GM19463 (cell line): ENCODE results near the gene NFASC.

Experiments
- ATAC-seq: cut with Tn5 transposase; IDR thresholded peaks from one replicate; pipeline ENCODE4 v1.9.1; 2021; ENCODE audit warnings: mild to moderate bottlenecking, moderate library complexity; ENCODE audit not compliant: unreplicated experiment

Gene NFASC

GRCh38 chr1:205002705-205003104 lies 132.0 kb downstream of the NFASC start:
- ATAC-seq: no peak

- no peak for ATAC-seq
These were observed 132.9 kb downstream of the NFASC start for GRCh38 chr1:205003358-205004131.

DNA sequence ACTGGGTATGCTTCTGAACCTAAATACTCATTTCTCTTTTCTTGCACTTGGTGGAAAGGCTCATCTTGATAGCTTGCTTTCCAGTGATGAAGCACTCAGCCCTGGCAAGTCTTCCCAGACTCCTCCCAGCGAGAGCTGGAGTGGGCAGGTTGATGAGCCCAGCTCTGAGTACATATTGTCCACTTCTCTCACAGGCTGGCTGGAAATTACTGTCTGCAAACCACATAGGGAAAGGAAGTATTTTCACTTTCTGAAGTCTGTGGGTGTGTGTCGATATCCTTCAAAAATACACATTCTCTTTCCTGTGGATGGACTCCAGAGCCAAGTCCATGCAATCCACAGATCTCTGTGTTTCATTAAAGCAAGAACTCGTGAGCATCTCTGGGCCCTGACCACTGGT lies 133.7 kb downstream of the NFASC start:
- no peak for ATAC-seq

GRCh38 chr1:205008896-205009295 lies 138.2 kb downstream of the NFASC start:
- ATAC-seq: no peak

- ATAC-seq: no peak
These were observed 139.0 kb downstream of the NFASC start for GRCh38 chr1:205009670-205010069.

DNA sequence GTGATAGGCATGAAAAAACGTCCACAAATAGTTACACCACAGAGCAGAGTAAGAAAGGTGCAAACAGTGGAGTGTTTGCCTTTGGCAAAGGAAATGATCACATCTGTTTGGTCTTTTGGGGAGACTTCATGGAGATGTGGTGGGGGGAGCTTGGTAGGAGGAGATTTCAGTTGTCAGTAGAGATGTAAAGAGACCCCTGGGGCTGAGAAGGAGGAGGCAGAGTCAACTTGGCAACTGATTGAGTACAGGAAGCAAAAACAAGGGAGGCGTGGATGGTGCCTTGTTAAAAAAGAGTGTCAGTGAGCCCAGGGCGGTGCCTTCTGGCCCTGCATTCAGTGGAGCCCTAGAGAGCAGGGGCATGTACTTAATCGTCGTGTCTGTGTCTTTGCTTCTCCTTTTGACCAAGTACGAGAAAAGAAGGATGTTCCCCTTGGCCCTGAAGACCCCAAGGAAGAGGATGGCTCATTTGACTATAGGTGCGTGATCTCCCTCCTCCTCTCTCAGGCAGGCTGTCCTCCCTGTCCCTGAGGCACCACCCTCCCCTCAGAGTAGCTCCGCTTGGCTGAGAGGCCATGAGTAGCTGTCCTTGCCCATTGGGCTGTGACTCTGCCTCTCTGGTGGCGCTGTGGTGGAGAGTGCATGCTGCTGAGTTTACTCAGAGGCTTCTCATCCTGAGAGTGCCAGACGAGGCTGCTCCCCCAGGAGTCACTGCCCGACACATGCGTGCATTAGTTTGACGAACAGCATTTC lies 141.9 kb downstream of the NFASC start:
- ATAC-seq: no peak

DNA sequence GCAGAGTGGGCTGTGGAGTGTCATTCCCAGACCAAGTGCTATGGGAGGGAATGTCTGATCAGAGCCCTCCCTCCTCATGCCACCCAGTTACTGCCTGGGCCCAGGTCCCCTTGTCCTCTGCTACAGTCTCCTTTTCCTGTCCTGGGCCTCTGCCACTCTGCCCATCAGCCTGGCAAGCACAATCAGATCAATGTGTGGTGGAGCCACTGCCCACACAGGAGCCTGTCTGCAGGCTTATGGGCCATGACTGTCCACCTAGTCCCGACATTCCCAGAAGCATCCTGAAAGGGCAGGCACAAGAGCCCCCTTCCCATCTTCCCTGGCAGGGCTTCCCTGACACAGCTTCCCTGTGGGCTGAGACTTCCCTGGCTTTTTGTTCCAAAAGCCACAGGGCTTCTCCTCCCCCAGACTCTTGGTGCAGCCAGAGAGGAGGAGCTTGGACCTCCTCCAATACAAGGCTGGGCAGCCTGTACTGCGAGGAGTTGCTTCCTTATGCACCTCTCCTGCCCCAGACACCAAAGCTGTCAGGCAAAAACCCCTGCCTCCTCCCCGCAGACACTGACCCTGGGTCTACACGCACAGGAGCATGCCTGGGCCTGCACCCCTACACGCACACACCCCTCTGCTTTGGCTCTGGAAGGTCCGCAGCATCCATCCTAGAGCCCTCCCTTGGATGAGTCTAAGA lies 143.2 kb downstream of the NFASC start:
- ATAC-seq: no peak

GRCh38 chr1:205014783-205015182 lies 144.1 kb downstream of the NFASC start:
- ATAC-seq: no peak

GRCh38 chr1:205015241-205015640 lies 144.6 kb downstream of the NFASC start:
- no peak for ATAC-seq

- no peak for ATAC-seq
These were observed 145.4 kb downstream of the NFASC start for GRCh38 chr1:205016075-205016474.

DNA sequence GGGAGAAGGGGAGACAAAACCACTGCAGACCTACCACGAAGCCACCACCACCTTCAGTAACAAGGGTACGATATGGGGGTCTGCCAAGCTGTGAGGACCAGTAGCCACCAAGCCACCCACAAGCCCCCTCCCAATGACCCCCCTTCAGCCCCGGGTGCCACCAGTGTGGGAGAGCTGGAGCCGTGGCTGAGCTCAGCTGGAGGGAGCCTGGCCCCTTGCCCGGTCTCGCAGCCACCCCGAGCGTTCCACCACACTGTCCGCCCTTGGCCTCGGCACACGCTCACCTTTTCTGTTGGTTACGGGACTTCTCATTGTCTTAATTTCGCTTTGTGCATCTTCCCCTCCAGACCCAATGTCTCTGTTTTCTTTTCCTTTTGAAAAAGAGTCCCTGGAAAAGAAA lies 145.9 kb downstream of the NFASC start:
- no peak for ATAC-seq

- ATAC-seq: no peak
These were observed 146.3 kb downstream of the NFASC start for GRCh38 chr1:205017001-205017400.

DNA sequence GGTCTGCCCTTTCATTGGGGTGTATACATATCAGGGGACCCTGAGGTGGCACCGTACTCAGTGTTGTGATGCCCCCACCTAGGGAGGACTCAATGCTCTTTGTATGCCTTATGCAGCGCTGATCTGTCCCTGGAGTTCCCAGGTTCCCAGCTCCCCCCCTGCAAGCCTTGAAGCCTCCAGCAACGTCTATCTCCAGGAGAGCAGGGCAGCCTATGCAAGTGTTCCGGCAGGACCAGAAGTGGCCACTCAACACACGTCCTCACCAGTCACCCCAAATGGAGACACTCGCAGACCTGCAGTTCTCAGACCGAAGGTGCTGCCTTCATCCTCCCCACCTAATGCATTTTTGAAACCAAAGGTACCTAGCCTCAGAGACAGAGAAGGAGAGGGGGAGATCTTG lies 147.1 kb downstream of the NFASC start:
- ATAC-seq: no peak

DNA sequence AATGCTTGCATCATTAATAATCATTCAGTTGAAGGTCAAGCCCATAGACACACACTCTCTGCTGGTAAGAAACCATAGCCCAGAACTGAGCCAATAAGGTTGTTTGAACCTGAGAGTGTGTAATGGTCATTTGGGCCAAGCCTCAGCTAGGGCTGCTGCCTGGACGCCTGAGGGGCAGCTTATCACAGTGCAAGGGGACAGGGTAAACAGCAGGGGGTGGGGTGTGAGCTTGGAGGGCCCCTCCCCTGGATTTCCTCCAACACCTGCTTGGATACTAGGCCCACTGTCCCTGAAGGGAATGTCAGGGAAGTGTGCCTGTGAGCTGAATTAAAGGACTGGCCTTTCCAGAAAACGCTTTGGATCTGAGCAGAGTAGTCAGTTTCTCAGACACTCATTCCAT lies 147.7 kb downstream of the NFASC start:
- ATAC-seq: no peak

DNA sequence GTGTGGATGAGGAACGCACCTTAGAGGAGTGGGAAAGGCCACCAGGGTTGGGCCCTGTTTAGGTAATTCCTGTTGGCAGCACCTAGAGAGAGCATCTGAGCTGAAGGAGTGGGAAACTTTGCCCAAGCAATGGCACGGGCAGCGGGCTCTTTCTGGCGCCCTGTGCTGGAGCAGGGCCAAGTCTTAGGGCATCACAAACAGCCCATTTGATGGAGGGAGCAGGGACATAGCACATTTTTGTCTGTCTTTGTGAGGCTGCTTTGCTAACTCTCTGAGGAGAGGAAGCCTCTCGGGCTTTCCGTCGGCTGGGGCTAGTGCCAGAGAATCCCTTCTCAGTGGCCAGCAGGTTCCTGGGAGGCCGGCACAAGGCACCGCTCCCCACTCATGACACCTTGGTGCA lies 149.8 kb downstream of the NFASC start:
- no peak for ATAC-seq

GRCh38 chr1:205024679-205025078 lies 154.0 kb downstream of the NFASC start:
- ATAC-seq: no peak

GRCh38 chr1:205025239-205025638 lies 154.6 kb downstream of the NFASC start:
- ATAC-seq: no peak

DNA sequence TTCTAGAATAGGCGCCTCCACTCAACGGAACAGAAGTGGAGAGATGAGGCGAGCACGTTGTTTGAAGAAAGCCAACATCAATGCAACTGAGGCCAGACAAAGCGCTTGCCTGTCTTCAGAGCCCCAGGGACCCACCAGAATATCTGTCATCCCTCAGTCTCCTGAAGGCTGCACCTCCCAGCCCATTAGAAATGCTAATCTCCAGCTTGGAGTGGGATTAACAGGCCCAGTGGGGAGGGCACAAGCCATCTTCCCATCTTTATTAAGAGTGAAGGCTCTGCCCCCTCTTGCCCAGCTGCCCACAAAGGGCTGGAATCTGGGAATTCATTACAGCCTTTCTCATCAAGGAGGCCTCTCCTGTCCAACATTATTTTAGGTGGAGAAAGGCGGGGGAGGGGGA lies 155.5 kb downstream of the NFASC start:
- ATAC-seq: no peak

DNA sequence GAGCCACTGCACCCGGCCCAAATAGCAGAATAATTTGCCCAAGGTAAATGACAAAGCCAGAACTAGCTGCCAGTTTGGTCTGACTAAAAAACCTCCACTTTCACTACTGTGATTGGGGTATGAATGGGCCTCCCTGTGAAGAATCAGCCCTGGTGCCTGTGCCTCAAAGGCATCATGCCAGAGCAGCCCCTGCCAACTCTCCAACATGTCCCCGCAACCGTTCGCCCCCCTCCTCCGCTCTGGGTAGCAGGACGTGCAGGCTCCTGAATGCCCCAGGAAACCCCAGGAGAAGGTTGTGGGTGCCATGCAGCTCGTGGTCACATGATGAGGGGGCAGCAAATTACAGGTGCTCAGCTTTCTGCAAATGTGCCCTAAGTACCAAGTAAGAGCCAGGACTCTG lies 157.7 kb downstream of the NFASC start:
- no peak for ATAC-seq

- no peak for ATAC-seq
These were observed 158.3 kb downstream of the NFASC start for GRCh38 chr1:205028924-205029323.

DNA sequence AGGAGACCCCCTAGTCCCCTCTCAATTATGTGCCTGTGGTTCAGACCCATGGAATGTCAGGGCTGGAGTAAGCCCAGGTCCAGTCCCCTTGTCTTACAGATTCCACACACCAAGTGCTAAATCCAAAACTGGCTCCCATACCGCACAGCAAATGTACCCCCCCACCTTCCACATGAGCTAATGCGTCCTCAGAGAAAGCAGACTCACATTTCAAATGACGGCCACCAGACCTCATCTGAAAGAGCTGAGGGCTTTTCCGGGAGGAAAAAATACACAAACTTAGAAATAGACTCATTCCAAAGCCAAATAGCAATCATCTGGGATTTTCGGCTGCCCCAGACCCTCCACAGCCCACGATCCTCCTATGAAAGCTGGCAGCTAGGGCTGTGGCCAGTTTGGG lies 159.6 kb downstream of the NFASC start:
- ATAC-seq: no peak

DNA sequence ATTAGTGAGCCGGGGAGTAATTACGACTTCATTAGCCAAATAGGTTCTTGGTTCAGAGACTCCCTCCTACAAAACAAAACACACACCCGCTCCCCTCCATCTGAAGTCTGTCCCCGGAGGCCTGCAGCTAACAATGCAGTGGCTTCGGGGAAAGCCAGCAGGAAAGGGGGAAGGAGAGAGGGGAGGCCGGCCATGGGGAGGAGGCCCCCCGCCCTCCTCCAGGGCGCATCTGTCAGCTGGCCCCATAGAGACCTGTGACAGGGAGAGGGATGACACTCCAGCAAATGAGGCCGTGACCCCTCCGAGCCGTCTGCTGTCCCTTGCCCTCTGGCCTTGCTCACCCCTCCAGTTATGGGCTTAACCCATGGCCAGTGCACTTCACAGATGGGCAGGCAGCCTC lies 160.2 kb downstream of the NFASC start:
- no peak for ATAC-seq
